Testis (tissue), 2 donors: ENCODE measurements around the gene IL17RE.

ENCODE experiments used
- CTCF ChIP-seq, 3 experiments: fragments of 450-650 bp in 2 of 3; fragments of 200-600 bp in 1 of 3; sonication (generic) in 1 of 3; IDR thresholded peaks; one replicate each; pipeline ENCODE4 v1.5.1; 2016 to 2019; ENCODE audit warnings: antibody characterized with exemption in 3 of 3, mild to moderate bottlenecking in 2 of 3, moderate library complexity in 1 of 3
- POLR2A ChIP-seq: fragments of 450-650 bp; IDR thresholded peaks from one replicate; pipeline ENCODE4 v1.6.1; 2017; ENCODE audit warnings: antibody characterized with exemption, mild to moderate bottlenecking, moderate library complexity

DNA sequence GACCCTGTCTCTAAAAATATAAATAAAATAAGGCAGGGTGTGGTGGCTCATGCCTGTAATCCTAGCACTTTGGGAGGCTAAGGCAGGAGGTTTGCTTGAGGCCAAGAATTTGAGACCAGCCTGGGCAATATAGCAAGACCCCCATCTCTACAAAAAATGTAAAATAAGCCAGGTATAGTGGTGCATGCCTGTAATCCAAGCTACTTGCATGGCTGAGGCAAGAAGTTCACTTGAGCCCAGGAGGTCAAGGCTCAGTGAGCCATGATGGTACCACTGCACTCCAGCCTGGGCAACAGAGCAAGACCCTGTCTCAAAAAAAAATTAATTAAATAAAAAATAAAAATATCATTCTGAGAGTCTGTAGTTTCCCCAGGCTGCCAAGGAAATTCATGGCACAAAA lies 16.3 kb upstream of the IL17RE start:
- TF ChIP-seq CTCF (IDR thresholded peaks at IDR 0.05) (no peak), POLR2A (no peak)
